HT-29 (cell line): Measurements from ENCODE around the gene OR5M3. TPM values are rescaled to one million over a fixed set of nuclear protein-coding genes. Genes with fewer than 3 reads are reported as not detected.
A peak's percentile ranks its signal among the peaks of the same experiment; 100 is the strongest.

ENCODE experiments used
- DNase-seq: peaks from one replicate; pipeline ENCODE4 v3.0.0-alpha.2; 2015; ENCODE audit warnings: low spot score
- total RNA-seq: library from RNA; depleted of rRNA; stranded (reverse); fragments of >200 nt; shearing (Covaris generic); gene quantifications from 2 replicates; pipeline ENCODE4 v1.2.3, GENCODE V29; 2014; rRNA removed

OR5M3 gene
- total RNA-seq, result not detected in 2 replicates

- DNase-seq, result no peak
Observed at GRCh38 chr11:56473252-56473651, at the start of gene OR5M3. Gene OR5M3, minus strand, starts transcription at chr11:56473352. Its CDS starts 2,855 bp downstream, at chr11:56470497.

DNA sequence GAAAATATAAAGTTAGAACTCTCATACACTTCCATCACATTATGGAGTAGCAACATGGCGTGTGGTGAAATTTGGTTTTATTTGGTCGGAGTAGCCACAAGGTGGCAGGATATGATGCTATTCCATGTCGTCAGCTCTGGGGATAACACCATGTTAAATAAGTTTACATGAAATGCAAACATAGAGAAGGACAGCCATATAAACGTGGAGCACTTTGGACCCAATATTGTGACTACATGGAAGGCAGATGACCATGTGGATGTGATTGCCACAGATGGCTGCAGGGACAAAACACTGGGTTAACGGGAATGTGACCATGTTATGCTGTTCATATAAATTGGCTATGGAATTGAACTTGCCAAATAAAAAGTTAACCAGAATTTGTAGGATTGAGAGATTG is 48.9 kb upstream of the OR5M3 start:
- peak; percentile 74 for DNase-seq

GRCh38 chr11:56513280-56513679 is 40.1 kb upstream of the OR5M3 start:
- no peak for DNase-seq

DNA sequence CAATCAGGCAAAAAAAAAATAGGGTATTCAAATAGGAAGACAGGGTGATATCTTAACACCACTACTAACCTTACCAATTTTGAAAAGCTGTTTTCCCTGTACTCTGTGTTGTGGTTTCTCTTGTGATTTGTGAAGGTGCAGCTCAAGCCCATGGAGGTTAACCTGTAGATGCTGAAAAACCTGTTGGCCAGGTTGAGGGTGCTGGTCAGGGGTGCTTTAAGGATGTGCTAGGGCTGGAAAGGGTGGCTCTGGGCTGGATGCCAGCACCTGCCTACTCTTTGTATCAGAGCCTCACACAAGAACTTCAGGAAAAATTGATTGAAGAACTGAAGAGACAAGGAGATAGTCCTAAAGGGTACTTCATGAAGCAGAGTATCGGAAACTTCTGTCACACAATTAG is 36.3 kb upstream of the OR5M3 start:
- DNase-seq, result peak; percentile 98

GRCh38 chr11:56497010-56497409 is 23.9 kb upstream of the OR5M3 start:
- no peak for DNase-seq

DNA sequence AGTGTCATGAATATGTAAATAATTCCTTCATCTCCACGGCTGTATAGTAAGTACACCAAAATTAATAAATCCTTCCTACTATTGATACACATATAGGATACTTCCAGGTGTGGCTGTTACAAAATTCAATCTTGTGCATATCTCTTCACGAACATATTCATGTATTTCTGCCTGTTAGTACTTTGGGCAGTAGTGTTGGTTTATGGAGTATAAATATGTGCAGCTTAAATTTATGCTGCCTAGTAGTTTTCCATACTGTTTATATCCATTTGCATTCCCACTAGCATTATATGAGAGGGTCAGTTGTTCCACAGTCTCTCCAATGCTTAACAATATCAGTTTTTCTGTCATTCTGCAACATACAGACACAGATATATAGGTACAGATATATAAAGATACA is 22.0 kb upstream of the OR5M3 start:
- no peak for DNase-seq

DNA sequence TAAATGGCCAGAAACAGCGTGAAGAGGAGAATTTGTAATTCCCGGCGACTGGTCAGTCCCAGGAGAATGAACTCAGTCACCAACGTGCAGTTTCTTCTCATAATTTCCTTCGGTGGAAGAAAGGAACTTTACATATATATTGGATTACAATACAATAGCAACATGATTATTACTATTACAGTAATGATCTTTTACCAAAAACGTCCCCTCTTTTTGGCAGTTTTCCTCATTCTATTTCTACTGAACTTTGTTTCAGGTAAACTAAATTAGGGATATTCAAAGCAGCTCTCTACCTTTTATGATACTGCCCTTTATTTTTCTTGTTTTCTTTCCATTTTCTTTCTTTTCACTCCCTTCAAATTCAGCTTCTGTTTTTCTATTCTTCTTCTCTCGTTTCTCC is 18.1 kb upstream of the OR5M3 start, which contains the start of gene OR5M8:
Gene OR5M8, minus strand, starts transcription at position 101 of the 400 bp plus-strand sequence. Its CDS starts 0 bp downstream, at position 101.
- no peak for DNase-seq

GRCh38 chr11:56486801-56487200 is 13.6 kb upstream of the OR5M3 start:
- DNase-seq, result no peak

GRCh38 chr11:56474729-56475235 is 1.6 kb upstream of the OR5M3 start:
- no peak for DNase-seq

- DNase-seq, result no peak
Observed at GRCh38 chr11:56457076-56457475, 16.1 kb downstream of the OR5M3 start.

DNA sequence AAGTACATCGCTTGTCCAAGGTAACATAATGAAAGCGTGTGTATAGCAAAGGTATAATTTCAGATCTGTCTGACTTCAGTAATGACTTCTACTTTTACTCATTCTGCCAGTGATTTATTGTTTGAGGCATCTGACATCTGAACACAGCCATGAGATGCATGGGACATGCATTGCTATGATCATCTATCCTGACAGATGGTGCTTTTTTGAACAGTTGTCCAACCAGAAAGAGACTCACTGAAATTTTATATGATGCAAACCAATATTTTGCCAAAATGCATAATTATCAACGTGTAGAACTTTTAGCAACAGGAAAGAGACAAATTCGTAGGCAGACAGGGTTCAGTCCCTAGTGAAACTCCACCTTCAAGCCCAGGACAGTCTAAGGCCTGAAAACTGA is 19.6 kb downstream of the OR5M3 start:
- no peak for DNase-seq

Other genes starting within 250 kb of the OR5M3 start
- gene OR5T2, start 239.1 kb downstream of the OR5M3 start, total RNA-seq, result not detected in 2 replicates
- not detected in 2 replicates for gene OR5T3, start 221.1 kb downstream of the OR5M3 start, total RNA-seq
- gene OR5T1, start 199.2 kb downstream of the OR5M3 start, total RNA-seq, result not detected in 2 replicates
- gene OR8H1, start 181.1 kb downstream of the OR5M3 start, total RNA-seq, result not detected in 2 replicates
- not detected in 2 replicates for gene OR8K3, start 158.2 kb downstream of the OR5M3 start, total RNA-seq
- not detected in 2 replicates for gene OR8K1, start 127.3 kb downstream of the OR5M3 start, total RNA-seq
- gene OR8J1, start 119.1 kb downstream of the OR5M3 start, total RNA-seq, result not detected in 2 replicates
- gene OR8U1, start 97.7 kb downstream of the OR5M3 start, total RNA-seq, result not detected in 2 replicates
- not detected in 2 replicates for gene OR5AL1, start 60.7 kb downstream of the OR5M3 start, total RNA-seq
- gene OR5M8, start 18.0 kb upstream of the OR5M3 start, total RNA-seq, result not detected in 2 replicates
- gene OR5M11, start 69.9 kb upstream of the OR5M3 start, total RNA-seq, result not detected in 2 replicates
- not detected in 2 replicates for gene OR5M10, start 104.4 kb upstream of the OR5M3 start, total RNA-seq
- gene OR5M1, start 141.5 kb upstream of the OR5M3 start, total RNA-seq, result not detected in 2 replicates
- not detected in 2 replicates for gene OR5AP2, start 169.1 kb upstream of the OR5M3 start, total RNA-seq
- not detected in 2 replicates for gene OR5AR1, start 190.3 kb upstream of the OR5M3 start, total RNA-seq
- not detected in 2 replicates for gene OR9G1, start 225.7 kb upstream of the OR5M3 start, total RNA-seq